Gastrocnemius medialis (tissue), 4 donors: ENCODE measurements around the gene PCSK6.

Source experiments
- CTCF ChIP-seq, 5 experiments: fragments of 450-650 bp in 3 of 5; fragments of 200-600 bp in 2 of 5; sonication (generic) in 2 of 5; IDR thresholded peaks in 4 of 5; conservative IDR thresholded peaks in 1 of 5; 1 replicate in 4 of 5; 2 replicates in 1 of 5; pipeline ENCODE4 v1.5.1; 2016 to 2019; ENCODE audit warnings: antibody characterized with exemption in 5 of 5, mild to moderate bottlenecking in 3 of 5, moderate library complexity in 3 of 5
- POLR2A ChIP-seq, 2 donors: fragments of 450-650 bp; IDR thresholded peaks; one replicate each; pipeline ENCODE4 v1.6.1; 2017; ENCODE audit warnings: antibody characterized with exemption in 2 of 2, mild to moderate bottlenecking in 2 of 2, moderate library complexity in 2 of 2

GRCh38 chr15:101371519-101371918 lies 118.0 kb downstream of the PCSK6 start:
- TF ChIP-seq CTCF (IDR thresholded peaks at IDR 0.05 in 4 of 5, conservative IDR thresholded peaks at IDR 0.05 in 1 of 5) (no peak), POLR2A (IDR thresholded peaks at IDR 0.05) (no peak)
